Mesendoderm (in vitro differentiated cells): Measurements from ENCODE around the gene CENPO.

Source experiments
- DNase-seq: peaks from one replicate; pipeline ENCODE4 v3.0.0; 2013
- H2AK5ac ChIP-seq: 2 replicates; pipeline ENCODE4 v1.6.1; 2013; ENCODE audit warnings: low read length, inconsistent platforms
- H2BK120ac ChIP-seq: 2 replicates; pipeline ENCODE4 v1.6.1; 2013; ENCODE audit warnings: low read depth, mild to moderate bottlenecking, low read length, moderate library complexity, mixed read lengths
- H2BK15ac ChIP-seq: replicated peaks from 2 replicates; pipeline ENCODE4 v1.6.1; 2013; ENCODE audit warnings: low read depth, mild to moderate bottlenecking, moderate library complexity
- H2BK5ac ChIP-seq: 2 replicates; pipeline ENCODE4 v1.6.1; 2013; ENCODE audit warnings: low read length, inconsistent platforms
- H3K18ac ChIP-seq: 2 replicates; pipeline ENCODE4 v1.6.1; 2013; ENCODE audit warnings: mild to moderate bottlenecking, low read length, mixed read lengths
- H3K23ac ChIP-seq: one replicate; pipeline ENCODE4 v1.6.1; 2013; ENCODE audit warnings: low read length
- H3K27ac ChIP-seq: 2 replicates; pipeline ENCODE4 v1.5.1; 2013; ENCODE audit warnings: low read depth, mild to moderate bottlenecking, inconsistent platforms, low read length, moderate library complexity
- H3K27me3 ChIP-seq: 2 replicates; pipeline ENCODE4 v1.6.1; 2013; ENCODE audit warnings: low read length, control low read depth, mild to moderate bottlenecking, inconsistent platforms; ENCODE audit not compliant: insufficient read depth, poor library complexity
- H3K36me3 ChIP-seq: 2 replicates; pipeline ENCODE4 v1.6.1; 2013; ENCODE audit warnings: low read length, inconsistent platforms; ENCODE audit not compliant: control insufficient read depth, insufficient read depth
- H3K4ac ChIP-seq: one replicate; pipeline ENCODE4 v1.6.1; 2013; ENCODE audit warnings: low read depth, mild to moderate bottlenecking, low read length, moderate library complexity
- H3K4me1 ChIP-seq: 2 replicates; pipeline ENCODE4 v1.6.1; 2013; ENCODE audit warnings: low read depth, low read length, inconsistent platforms; ENCODE audit not compliant: control insufficient read depth
- H3K4me2 ChIP-seq: 2 replicates; pipeline ENCODE4 v1.6.1; 2013; ENCODE audit warnings: low read length
- H3K4me3 ChIP-seq: 2 replicates; pipeline ENCODE4 v1.5.1; 2013; ENCODE audit warnings: mild to moderate bottlenecking, low read length
- H3K56ac ChIP-seq: one replicate; pipeline ENCODE4 v1.6.1; 2013; ENCODE audit warnings: low read length
- H3K79me1 ChIP-seq: 2 replicates; pipeline ENCODE4 v1.6.1; 2013; ENCODE audit warnings: low read length, inconsistent platforms
- H3K79me2 ChIP-seq: 2 replicates; pipeline ENCODE4 v1.6.1; 2013; ENCODE audit warnings: mild to moderate bottlenecking, low read length; ENCODE audit not compliant: control insufficient read depth, insufficient read depth
- H3K9ac ChIP-seq: 2 replicates; pipeline ENCODE4 v1.6.1; 2013; ENCODE audit warnings: low read length, inconsistent platforms
- H4K5ac ChIP-seq: one replicate; pipeline ENCODE4 v1.6.1; 2013; ENCODE audit warnings: low read length
- H4K8ac ChIP-seq: one replicate; pipeline ENCODE4 v1.6.1; 2013; ENCODE audit warnings: low read depth, mild to moderate bottlenecking, control low read depth, low read length, moderate library complexity
- WGBS: extraction: QIAGEN DNeasy Blood & Tissue Kit; methylation state at CpG from one replicate; pipeline ENCODE4 v1.1.7; 2013; ENCODE audit warnings: low lambda C conversion rate, missing lambda C conversion rate; ENCODE audit not compliant: insufficient coverage; ENCODE audit errors: extremely low coverage; 5-methylcytosine and 5-hydroxymethylcytosine counted together

The CENPO gene

DNA sequence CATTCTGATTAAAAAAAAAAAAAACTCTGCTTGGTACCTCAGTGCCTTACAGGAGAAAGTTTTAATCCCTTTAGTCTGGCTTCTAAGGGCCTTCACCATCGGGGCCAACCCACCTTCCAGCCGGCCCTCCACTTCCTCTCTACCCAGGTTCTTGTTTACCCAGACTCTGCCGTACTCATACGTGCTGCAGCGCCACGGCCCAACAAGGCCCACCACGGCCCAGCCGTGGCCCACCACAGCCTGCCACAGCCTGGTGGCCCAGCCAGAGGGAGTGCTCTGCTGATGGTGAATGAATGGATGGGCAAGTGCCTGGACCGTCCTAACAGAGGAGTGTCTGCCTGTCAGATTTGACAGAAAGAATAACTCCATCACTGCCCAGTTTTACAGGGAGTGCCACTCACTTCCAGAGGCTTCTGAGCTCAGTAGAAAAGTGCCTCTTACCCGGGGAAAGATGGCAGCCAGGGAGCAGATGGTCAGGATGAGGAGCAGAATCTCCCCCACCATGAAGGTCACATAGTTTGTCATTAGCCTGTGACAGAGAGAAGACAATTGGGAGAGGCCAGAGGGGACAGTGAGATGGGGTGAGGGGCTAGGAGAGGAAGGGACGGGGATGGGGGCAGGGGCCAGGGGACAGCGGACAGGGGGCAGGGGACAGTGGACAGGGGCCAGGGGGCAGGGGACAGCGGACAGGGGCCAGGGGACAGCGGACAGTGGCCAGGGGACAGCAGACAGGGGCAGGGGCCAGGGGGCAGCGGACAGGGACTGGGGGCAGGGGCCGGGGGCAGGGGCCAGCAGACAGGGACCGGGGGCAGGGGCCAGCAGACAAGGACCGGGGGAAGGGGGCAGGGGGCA, 38.2 kb downstream of the CENPO start:
- no CpG with 5 or more reads among the region's 18 CpGs for WGBS
- H3K79me1 ChIP-seq = no peaks in the 10 kb centered on the region

DNA sequence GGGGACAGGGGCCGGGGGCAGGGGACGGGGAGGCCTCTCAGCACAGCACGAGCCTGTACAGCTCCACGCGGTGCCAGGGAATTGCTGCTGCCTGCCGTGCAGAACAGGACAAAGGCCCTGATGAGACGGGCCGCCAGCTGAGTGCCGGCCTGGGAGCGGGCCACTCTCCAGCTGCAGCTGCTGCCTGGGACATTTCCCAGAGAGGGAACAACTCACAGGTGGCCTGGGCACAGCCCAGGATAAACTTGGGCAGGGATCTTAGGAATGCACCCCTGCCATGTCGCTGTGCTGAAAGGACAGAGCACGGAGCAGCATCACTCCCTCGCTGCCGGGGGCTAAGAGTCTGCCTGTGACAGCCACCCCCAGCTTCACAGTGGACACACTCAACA, 38.8 kb downstream of the CENPO start:
- Histone ChIP-seq H3K18ac (no peak overlapping the region), H3K9ac (no peak overlapping the region), H2BK120ac (no peak overlapping the region), H2AK5ac (no peak overlapping the region), H2BK15ac (no peak overlapping the region), H3K4me1 (no peaks in the 10 kb centered on the region), H3K36me3 (no peaks in the 10 kb centered on the region), H3K4me3 (no peak overlapping the region), H3K27me3 (no peaks in the 10 kb centered on the region), H3K4ac (no peak overlapping the region), H3K27ac (no peak overlapping the region), H3K4me2 (no peak overlapping the region), H4K8ac (no peak overlapping the region), H3K56ac (no peak overlapping the region), H4K5ac (no peak overlapping the region), H3K79me1 (no peaks in the 10 kb centered on the region), H3K79me2 (no peaks in the 10 kb centered on the region), H3K23ac (no peak overlapping the region), H2BK5ac (no peak overlapping the region)
- no CpG with 5 or more reads among the region's 14 CpGs for WGBS
- DNase-seq = no peak

More for the DNA sequence above, 38.2 kb downstream of the CENPO start:
- no peak overlapping the region for H3K18ac ChIP-seq
- H2BK120ac ChIP-seq = no peak overlapping the region
- no peak overlapping the region for H2BK5ac ChIP-seq
- H3K4ac ChIP-seq = no peak overlapping the region
- no peak overlapping the region for H3K4me3 ChIP-seq
- no peak overlapping the region for H4K5ac ChIP-seq
- H3K4me2 ChIP-seq = no peak overlapping the region
- H3K36me3 ChIP-seq = no peaks in the 10 kb centered on the region
- H4K8ac ChIP-seq = no peak overlapping the region
- H3K56ac ChIP-seq = no peak overlapping the region
- H3K4me1 ChIP-seq = no peaks in the 10 kb centered on the region
- H3K23ac ChIP-seq = no peak overlapping the region
- H3K27ac ChIP-seq = no peak overlapping the region
- no peaks in the 10 kb centered on the region for H3K27me3 ChIP-seq
- H2AK5ac ChIP-seq = no peak overlapping the region
- no peak overlapping the region for H2BK15ac ChIP-seq
- no peak overlapping the region for H3K9ac ChIP-seq
- DNase-seq = no peak
- H3K79me2 ChIP-seq = no peaks in the 10 kb centered on the region

DNA sequence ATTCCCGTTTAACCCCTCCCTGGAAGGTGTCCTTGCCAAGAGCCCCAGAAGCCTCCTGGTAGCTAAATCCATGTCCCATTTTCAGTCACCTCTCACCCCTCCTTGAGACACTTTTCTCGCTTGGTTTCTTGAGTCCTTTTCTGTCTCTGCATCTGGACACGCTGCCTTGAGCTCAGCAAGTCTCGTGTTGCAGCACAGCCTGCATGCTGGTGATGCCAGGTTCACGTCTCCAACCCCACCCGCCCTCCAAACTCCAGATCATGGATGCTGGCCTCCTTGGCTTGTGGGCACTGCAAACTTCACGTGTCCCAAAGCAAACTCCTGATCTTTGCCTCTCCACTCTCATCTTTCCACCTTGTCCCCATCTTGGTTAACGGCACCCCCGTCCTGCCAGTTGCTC, 39.3 kb downstream of the CENPO start:
- Histone ChIP-seq H4K5ac (no peak overlapping the region), H3K79me1 (no peaks in the 10 kb centered on the region), H3K79me2 (no peaks in the 10 kb centered on the region), H3K4me3 (no peak overlapping the region), H3K27me3 (no peaks in the 10 kb centered on the region), H2AK5ac (no peak overlapping the region), H3K56ac (no peak overlapping the region), H2BK120ac (no peak overlapping the region), H3K4me1 (no peaks in the 10 kb centered on the region), H3K23ac (no peak overlapping the region), H4K8ac (no peak overlapping the region), H3K4ac (no peak overlapping the region), H3K27ac (no peak overlapping the region), H3K4me2 (no peak overlapping the region), H3K18ac (no peak overlapping the region), H2BK15ac (no peak overlapping the region), H3K9ac (no peak overlapping the region), H2BK5ac (no peak overlapping the region), H3K36me3 (no peaks in the 10 kb centered on the region)
- no peak for DNase-seq
- WGBS = no CpG with 5 or more reads among the region's 9 CpGs

DNA sequence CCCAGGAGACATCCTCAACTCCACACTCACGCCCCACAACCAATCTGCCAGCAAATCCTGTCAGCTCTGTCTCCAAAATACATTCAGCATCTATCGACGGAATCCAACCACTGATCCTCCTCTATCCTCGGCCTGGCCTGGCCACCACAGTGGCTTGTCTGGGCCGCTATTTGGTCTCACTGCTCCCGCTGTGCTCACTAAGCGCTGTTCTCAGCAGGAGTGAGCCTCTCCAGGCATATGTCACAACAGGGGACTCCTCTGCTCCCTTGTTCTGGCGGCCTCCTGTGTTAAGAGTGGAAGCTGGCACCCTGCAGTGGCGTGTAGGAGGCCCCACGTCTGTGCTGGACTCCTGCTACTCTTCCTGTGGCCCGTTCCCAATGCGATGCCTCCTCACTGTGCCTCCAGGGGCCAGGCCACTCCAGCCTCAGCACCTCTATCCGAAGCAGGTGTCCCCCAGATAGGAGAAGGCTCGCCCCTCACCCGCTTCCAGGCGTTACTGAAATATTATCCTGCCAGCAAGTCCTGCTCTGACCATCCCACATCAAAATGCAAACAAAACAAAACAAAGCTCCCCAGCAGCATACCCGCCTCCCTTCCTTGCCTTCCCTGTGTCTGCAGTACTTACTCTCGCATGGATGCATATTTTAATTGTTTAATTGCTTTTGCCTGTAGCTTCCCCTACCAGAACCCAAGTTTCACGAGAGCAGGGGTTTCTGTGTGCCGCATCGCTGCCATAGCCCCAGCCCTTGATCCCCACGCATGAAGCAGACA, 39.9 kb downstream of the CENPO start:
- Histone ChIP-seq H2AK5ac (no peak overlapping the region), H2BK15ac (no peak overlapping the region), H3K56ac (no peak overlapping the region), H4K5ac (no peak overlapping the region), H3K27me3 (no peaks in the 10 kb centered on the region), H4K8ac (no peak overlapping the region), H3K79me1 (no peaks in the 10 kb centered on the region), H3K79me2 (no peaks in the 10 kb centered on the region), H3K36me3 (no peaks in the 10 kb centered on the region), H2BK5ac (no peak overlapping the region), H2BK120ac (no peak overlapping the region), H3K23ac (no peak overlapping the region), H3K9ac (no peak overlapping the region), H3K18ac (no peak overlapping the region), H3K4me1 (no peaks in the 10 kb centered on the region), H3K4ac (no peak overlapping the region), H3K4me3 (no peak overlapping the region), H3K27ac (no peak overlapping the region), H3K4me2 (no peak overlapping the region)
- no peak for DNase-seq
- no CpG with 5 or more reads among the region's 22 CpGs for WGBS

DNA sequence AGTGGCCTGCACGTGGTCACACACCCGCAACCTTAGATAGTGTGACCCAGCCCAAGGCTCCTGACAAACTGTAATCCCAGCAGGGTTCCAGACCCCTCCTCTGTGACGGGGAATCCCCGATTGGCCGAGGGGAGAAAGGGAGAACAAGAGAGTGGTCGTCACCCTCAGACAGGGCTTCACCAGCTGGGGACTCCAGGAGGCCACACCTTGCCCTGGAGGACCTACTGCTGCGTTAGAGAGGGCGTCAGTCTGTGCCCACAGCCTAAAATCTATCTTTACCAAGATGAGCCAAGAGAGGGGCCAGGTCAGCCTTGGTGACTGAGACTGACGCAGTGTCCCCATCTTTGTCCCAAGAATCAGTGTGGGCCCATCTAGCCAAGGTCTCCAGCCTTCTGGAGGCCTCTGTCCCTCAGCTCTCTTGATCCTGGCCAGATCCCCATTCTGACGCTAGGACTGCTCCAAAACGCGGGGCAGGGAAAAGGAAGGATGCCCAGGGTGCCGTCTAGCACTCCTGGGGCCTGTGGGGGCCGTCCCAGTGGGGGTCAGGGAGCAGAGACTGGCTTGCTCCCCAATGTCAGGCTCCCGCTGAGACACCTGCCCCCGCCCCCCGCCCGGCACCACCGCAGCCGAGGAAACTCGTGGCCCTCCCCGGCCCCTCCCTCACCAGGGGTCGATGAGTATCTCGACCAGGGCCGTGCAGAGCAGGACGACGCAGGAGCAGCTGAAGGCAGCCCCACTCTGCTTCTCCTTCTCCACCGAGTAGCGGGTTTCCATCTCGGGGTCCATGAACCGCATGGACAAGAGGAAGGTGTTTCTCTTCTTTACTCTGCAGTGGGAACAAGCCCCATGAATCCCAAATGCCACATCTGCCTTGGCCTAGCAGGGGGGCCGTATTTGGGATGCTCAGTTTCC, 40.9 kb downstream of the CENPO start:
- H3K23ac ChIP-seq = no peak overlapping the region
- no peak overlapping the region for H2BK120ac ChIP-seq
- no peaks in the 10 kb centered on the region for H3K79me1 ChIP-seq
- H3K9ac ChIP-seq = no peak overlapping the region
- H3K27me3 ChIP-seq = no peaks in the 10 kb centered on the region
- H3K4me2 ChIP-seq = no peak overlapping the region
- no CpG with 5 or more reads among the region's 32 CpGs for WGBS
- H4K8ac ChIP-seq = no peak overlapping the region
- H3K4me1 ChIP-seq = no peaks in the 10 kb centered on the region
- H2BK15ac ChIP-seq = no peak overlapping the region
- no peak overlapping the region for H3K4ac ChIP-seq
- no peak overlapping the region for H3K27ac ChIP-seq
- H4K5ac ChIP-seq = no peak overlapping the region
- H3K36me3 ChIP-seq = no peaks in the 10 kb centered on the region
- H3K56ac ChIP-seq = no peak overlapping the region
- no peak overlapping the region for H3K18ac ChIP-seq
- H2AK5ac ChIP-seq = no peak overlapping the region
- no peak overlapping the region for H2BK5ac ChIP-seq
- no peaks in the 10 kb centered on the region for H3K79me2 ChIP-seq
- H3K4me3 ChIP-seq = no peak overlapping the region
- DNase-seq = no peak
